ENCODE measurements around the gene PON2.

DNA sequence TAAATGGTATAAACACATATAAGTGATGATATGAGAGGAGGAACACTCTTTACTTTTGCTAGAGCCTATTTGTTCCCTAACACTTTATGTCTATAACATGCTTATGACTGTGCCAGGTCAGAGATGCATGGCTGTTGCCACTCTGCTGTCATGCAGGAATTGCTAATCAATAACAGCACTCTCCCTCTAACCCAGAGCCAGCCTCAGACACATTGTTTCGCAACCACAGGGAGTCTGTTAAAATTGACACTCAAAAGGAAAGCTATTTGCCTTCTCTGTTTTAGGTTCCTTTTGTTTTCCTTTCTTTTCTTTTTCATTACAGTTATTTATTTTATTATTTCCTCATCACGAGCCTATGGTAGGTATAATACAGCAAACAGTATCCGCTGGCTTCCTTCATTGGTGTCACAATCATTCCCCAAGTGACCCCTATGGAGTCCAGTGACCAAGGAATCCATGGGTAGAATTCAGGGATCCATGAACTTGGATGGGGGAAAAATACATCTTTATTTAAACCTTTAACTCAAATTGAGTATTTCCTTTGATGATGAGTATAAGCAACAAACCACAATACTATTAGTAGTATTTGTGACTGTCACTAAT, 6.8 kb downstream of the PON2 start:
- no peak for TF ChIP-seq CTCF (optimal IDR thresholded peaks at IDR 0.05 in 1 of 3, IDR thresholded peaks at IDR 0.05 in 1 of 3, conservative IDR thresholded peaks at IDR 0.05 in 1 of 3; ENCODE audit: extremely low read depth in 1 of 3, insufficient read depth in 2 of 3, low read length in 3 of 3)
- no peak for TF ChIP-seq EZH2 (IDR thresholded peaks at IDR 0.05; ENCODE audit: low read length)

All from keratinocyte (primary cell).